M059J (cell line): ENCODE results near the gene TAF15. TPM values are rescaled to one million over a fixed set of nuclear protein-coding genes. Genes with fewer than 3 reads are reported as not detected.
A peak's percentile ranks its signal among the peaks of the same experiment; 100 is the strongest.

Source experiments
- DNase-seq: peaks from one replicate; pipeline ENCODE4 v3.0.0-alpha.2; 2012; ENCODE audit warnings: low read depth
- total RNA-seq: library from RNA; depleted of rRNA; stranded (reverse); fragments of >200 nt; shearing (Covaris generic); gene quantifications from 2 replicates; pipeline ENCODE4 v1.2.3, GENCODE V29; 2014; rRNA removed

The TAF15 gene
- 11.3 and 21.0 TPM in 2 replicates for total RNA-seq

DNA sequence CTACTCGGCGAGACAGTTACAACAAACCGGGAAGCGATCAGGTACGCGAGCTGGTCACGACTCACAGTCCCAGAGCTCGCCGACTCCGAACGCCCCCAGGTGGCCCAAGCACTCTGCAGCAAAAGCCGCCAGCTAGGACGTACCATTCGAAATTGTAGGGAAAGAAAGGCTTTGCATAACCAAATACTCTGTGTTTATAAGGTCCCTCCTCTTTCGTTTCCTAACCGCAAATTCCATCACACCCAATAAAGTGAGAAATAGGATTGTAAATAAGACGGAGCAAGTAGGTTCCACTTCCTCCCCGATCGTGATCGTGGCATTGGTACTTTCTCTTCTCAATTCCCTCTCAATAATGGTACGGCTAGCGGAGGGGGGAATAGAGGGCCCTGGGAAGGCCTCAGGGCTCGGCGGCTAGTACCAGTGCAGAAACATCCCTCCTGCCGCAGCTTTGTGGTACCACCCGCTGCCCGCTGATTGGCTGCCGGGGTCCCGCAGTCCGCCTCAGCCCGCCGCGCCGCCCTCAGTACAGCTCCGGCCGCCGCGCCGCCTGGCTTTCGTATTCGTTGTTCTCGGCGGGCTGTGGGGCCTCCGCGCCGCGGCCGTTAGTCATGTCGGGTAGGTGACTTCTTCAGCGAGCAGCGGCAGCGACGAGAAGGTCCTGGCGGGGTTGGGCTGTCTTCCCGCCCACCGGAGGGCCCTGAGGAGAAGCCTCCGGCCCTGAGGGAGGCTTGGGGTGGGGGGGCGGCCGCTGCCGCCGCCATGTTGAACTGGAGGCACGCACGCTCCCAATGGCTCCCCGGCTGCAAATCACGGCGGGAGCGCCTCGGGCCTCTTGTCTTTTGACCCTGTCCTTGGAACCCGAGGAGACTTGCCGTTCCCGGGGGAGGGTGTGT lies at the start of gene TAF15:
TSS of gene TAF15 (plus strand) at position 523 of the 893 bp plus-strand sequence. CDS start at position 609, 86 bp downstream.
- DNase-seq: peak; percentile 98

DNA sequence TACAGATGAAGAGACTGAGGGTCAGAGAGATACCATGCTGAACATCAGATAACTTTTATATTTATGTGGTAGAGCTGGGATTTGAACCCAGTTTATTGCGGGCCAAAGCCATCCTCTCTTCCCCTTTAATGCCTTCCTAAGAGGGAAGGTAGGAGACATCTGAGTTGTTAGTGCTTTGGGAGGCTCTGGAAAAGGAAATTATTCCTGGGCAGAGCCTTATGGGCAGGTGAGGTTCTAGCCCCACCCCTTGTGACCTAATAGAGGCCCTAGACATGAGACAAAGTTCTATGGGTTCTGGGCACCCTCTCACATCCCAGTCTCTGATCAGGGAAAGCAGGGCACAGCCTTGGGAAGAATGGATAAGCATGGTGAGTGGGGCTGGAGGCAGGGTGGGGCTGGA lies 48.7 kb upstream of the TAF15 start, which contains the start of gene C17orf50:
TSS of gene C17orf50 (plus strand) at position 301 of the 400 bp plus-strand sequence. CDS start at position 356, 55 bp downstream.
- no peak for DNase-seq

DNA sequence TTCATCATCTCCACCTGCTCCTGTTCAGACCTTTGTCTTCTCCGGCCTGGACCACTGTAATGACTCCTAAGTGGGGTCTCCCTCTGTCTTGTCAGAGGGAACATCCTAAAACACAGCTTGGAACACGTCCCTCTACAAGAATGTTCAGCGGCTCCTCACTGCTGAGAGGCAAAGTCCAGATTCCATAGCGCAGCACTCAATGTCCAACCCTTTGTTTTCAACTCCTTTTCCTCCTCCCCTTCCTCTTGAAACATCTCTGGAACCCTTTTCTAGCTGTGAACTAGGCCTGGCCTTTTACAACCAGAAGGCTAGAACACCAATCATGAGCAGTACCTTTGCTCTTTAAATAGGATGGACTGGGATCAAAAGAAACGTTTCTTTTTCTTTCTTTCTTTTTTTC lies 47.7 kb upstream of the TAF15 start:
- DNase-seq: no peak

DNA sequence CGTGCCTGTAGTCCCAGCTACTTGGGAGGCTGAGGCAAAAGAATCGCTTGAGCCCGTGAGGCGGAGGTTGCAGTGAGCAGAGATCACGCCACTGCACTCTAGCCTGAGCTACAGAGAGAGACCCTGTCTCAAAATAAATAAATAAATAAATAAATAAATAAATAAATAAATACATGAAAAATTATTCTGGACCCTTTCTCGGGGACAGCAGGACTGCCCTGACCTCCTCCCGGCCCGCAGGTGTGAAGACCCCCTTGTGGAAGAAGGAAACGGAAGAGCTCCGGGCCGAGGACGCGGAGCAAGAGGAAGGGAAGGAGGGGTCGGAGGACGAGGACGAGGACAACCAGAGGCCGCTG lies 45.5 kb upstream of the TAF15 start:
- DNase-seq: no peak

DNA sequence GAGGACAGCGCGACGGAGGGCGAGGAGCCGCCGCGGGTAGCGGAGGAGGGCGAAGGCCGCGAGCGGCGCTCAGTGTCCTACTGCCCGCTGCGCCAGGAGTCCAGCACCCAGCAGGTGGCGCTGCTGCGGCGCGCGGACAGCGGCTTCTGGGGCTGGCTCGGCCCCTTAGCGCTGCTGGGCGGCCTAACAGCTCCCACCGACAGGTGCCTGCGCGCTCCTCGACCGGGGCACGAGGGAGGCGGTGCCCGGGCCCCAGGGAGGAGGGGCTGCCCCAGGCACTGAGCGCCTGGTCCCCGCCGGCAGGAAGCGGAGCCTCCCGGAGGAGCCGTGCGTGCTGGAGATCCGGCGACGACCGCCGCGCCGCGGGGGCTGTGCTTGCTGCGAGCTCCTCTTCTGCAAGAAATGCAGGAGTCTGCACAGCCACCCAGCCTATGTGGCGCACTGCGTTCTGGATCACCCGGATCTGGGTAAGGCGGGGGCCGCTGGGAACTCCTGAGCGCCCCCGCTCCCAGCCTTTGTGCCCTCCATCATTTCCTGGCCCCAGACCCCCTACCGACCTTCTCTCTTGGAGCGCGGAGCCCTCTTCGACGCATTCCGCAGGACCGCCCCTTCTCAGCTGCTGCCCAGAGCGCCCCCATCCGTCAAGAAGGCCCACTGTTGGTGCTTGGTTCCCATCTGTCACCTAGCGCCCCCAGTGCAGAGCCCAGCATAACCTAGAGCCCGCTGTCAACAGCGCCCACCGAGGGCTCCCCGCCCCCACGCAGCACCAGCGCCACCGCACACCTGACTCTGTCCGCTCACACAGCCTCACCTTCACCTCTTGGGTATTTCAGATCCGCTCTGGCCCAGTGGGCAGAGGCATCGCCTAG lies 44.9 kb upstream of the TAF15 start:
- DNase-seq: peak; percentile 79

DNA sequence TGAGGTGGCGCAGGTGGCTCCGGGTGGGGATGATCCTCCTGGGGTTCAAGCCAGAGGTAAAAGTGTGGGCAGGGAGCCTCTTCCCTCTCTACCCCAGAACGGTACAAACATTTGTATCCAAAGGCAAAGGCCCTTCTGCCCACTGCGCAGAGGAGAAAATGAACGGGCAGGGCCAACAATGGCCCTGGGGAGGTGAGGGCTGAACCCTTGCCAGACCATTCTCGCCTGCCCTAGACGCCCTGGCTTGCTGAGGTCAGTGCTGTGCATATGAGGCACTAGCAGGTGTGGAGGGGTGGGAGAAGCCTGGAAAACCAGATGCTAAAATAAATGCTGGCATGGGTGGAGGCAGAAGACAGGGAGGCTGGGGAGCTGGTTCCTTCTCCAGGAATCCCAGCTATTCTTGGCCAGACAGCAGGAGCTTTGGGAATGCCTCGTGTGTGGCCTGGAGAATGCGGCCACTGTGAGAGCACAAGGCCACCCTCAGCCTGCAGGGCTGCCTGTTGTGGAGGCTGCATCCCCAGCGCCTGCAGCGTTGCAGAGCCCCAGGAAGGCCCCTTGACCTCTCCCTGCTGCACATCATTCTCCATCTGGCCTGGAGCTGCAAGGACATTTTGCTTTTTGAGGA lies 44.1 kb upstream of the TAF15 start:
- no peak for DNase-seq

DNA sequence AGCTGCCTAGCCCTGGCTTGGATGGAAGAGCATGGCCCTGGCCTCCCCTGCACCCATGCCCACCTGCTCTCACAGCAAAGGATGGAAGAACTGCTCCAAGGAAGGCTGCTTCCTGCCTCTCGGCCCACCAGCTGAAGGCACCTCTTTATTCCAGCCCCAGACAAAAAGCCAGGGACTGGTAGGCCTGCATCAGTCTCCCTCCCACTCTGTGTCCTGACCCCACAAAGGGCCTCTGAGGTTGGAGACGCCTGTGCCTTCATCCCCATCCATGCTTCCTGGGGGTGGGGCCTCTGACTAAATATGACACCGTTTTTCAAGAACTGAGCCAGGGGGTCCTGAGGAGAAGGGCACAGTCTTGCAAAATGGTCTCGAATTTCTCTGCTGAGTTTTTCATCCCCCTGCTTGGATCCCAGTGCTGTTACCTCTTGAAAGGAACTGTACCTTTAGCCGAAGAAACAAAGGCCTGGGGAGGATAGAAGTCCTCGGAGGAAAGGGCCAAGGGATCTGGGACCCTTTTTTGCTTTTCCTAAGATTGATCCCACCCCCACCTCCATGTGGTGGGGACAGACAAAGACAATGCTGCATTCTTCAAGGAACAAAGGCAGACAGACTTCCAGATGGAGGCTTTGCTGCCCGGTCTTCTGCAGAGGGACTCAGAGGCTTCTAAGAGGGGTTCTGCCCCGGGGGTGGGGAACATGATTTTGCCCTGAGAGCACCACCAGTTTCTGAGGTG lies 43.4 kb upstream of the TAF15 start:
- no peak for DNase-seq

DNA sequence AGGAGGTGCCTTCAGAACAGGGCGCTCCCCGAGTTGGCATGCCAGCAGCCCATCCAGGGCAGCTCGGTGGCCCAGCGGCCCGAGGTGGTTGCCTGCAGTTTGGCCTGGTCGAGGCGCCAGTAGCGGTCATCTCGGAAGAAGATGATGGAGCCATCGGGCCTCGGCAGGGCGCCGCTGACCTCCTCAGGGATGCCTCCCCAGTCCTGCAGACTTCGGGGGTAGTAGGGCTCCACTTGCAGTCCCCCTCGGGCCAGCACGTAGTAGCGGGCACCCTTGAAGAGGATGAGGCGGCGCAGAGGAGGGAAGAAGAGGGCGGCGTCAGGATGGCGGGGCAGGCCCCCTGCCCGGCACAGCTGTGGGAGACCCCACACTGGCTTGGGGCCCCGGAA lies 42.8 kb upstream of the TAF15 start:
- DNase-seq: no peak

DNA sequence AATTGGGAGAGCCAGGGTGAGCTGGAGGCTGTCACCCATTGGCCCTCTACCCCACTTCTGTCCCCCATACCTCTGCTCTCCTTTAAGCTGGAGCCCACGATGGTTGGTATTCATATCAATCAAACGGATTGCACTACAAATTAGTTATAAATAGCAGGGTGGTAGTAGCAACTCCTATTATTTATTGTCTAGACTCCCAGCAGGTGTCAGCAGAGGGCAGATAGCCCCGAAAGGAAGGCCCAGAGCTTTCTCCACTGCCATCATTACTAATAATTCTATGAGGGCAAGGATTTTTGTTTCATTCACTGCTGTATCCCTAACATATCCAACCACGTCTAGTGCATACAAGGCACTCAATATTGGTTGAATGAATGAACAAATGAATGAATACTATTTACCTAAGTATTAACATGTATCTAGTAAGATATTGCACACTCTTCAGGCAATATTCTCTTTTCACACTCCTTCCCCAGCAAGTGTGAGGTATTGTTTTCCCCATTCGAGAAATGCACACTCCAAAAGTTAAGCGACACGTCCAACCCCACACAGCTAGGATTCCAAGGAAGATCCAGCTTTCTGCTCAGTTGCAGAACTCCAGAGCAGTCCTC lies 42.3 kb upstream of the TAF15 start:
- peak; percentile 54 for DNase-seq

DNA sequence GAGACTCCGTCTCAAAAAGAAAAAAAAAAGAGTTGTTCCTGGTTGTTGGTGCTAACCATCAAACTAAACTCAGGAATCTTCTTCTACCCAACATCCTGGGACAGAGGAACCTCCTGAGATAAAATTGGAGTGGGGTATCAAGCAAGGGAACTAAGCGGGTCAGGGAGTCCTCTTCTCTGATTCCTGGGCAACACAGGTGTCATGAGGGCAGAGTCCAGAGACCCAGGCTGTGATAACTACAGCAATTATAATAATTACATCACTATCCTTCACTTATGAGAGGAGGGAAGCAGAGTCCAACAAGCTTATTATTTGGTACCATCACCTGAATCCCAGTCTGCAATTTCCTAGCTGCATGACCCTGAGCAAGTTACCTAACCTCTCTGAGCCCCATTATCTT lies 40.5 kb upstream of the TAF15 start:
- no peak for DNase-seq

DNA sequence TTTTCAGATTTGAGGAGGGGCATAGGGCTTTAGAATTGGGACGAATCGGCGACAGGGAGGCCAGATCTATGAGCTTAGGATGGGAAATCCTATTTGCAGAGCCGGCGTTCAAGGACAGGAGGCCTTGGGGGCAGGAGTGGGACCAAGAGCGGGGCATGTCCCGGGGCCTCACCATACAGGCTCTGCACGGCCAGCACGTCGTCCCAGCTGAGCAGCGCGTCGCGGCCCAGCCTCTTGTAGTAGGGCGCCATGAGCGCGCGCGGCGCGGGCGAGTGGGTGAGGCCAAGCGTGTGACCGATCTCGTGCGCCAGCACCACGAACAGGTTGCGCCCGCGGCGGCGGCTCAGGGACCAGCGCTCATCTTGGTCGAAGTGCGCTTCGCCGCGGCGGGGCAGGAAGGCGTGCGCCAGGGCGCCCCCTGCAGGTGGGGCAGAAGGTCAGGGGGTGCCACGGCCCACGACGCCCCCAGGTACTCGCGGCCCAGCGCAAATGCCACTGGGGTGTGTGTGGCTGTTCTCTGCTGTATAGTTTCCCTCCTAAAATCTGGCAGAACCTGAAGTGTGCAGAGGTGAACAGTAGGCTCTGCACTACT lies 39.3 kb upstream of the TAF15 start:
- DNase-seq: no peak

DNA sequence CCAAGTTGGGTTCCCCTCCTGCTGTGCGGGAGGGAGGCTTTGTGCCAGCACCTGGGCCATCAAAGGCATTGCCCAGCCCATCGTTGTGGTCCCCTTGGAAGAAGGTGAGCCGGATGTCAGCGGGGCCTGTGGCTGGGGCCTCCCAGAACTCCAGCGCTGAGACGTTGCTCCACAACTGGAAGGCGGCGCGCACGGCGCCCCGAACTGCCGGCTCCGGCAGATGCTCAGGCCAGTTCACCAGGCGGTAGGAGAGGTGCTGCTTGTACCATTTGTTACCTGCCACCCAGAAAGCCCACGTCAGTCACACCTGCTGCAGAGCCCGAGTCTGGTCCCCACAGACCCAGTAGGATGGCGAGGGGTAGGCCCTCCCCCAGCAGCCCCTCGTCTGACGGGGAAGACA lies 36.2 kb upstream of the TAF15 start:
- DNase-seq: no peak

DNA sequence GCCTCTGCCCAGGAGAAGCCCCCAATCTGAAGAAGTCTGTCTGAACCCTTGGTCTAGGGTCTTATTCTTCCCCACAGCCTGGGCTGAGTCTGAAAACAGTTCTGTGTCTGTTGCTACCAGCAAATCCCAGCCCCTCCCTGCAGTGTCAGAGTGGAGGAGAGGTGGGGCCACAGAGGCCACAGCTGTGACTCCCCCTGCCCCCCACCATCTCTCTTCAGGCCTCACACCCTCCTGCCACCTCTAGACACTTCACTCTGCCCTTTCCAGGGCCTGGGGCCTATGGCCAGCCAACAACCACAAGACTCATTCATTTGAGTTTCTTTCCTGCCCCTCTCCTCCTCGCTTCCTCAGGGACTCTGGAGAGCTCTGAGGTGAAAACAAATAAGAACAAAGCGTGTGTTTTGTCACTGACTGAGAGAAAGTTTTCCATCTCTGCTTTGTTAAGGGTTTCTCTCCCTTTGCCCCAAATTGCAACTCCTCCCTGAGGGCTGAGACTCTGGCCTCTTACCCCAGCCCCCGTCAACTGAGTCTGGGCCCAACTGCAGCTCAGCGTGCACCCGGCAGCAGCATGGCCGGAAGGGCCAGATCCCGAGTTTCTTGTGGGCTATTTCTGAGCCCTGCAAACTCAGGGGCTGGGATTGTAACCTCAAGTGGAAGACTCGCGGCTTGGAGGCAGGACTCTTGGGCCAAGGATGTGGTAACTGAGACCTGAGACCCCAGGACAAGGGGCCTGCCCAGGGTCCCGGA lies 35.4 kb upstream of the TAF15 start:
- no peak for DNase-seq

DNA sequence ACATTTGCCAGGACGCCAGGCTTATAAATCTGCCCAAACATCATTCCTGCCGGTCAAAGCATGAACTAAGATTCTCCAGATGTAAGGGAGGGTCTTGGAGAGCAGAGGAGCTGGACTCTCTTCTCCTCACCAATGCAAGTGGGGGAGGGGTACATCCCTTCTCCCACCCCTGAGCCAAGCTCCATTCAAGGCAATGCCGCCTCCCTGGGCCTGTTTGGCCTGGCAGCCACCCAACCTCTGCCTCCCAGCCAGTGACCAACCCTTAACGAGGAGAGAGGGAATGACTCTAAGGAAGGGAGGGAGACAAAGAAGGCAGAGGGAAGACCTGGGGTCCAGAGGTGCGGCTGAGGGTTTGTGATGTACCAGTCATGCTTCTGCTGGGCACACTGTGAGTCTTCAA lies 34.8 kb upstream of the TAF15 start:
- DNase-seq: peak; percentile 66

DNA sequence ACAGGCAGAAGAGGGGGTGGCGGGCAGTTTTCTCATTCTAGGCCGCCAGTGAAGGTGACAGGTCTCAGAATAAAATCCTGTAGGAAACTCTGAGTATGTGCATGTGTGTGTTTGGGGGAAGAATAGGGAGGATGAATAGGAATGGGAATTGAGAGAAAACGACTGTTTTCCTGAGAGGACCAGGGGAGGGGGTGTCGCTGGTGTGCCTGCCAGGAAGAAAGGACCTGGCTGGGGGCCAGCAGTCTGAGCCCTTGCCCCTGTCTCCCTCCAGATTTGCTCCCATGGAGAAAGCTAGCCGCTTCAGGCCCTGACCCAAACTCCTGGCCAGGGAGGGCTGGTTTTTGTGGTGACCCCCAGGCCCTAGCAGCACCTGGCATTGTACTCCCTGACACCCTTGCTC lies 34.2 kb upstream of the TAF15 start:
- DNase-seq: no peak

DNA sequence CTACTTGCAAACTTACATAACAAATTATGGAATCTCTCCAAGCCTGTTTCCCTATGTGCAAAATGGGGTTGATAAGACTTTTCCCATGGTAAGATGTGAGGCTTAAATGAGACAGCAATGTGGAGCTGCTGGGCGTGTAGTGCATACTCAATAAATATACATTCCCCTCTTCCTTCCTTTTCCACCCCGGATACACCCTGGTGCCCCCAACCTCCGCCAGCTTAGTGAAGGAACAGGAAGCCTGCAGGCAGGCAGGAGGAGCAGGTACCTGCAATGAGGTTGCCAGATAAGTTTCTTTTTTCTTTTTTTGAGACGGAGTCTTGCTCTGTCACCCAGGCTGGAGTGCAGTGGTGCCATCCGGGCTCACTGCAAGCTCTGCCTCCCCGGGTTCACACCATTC lies 33.7 kb upstream of the TAF15 start:
- no peak for DNase-seq

DNA sequence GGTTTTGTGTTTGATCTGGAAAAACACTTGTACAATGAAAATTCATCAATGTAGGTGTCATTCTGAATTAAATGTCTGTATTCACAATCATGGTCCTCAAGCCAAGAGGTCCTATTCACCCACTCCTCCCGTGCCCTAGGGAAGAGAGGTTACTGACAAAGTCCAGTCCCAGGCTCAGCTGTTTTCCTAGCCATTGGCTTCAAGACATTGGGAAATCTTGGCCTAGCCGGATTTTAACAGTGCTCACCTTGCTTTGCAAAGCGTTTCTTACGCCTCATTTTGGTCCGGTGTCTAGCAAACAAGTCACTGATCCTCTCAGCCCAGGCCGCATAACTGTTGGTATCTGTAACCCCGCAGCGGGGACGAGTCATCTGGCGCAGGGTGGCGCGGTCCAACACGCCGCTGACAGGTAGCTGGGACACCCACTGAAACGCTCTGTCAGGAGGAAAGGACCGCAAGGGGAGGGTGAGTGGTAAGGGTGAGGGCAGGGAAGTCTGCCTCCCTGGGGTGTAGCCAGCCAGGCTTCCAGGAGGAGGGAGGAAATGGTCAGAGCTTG lies 30.6 kb upstream of the TAF15 start:
- no peak for DNase-seq

DNA sequence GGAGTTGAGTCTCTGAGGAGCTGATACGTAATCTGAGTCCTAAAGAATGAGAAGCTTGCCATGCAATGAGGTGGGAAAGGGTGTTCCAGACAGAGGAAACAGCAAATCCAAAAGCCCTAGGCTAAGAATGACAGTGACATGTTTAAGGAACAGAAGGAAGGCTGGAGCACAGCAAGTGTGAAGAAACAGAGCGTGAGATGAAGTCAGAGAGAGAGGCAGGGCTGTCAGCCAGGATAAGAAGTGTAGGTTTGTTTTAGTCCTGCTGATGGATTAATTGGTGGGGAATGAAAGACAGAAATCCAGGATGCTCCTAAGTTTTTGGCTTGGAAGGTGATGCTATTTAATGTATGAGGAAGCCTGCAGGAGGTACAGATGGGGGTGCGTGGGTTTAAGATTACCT lies 28.3 kb upstream of the TAF15 start:
- DNase-seq: no peak

DNA sequence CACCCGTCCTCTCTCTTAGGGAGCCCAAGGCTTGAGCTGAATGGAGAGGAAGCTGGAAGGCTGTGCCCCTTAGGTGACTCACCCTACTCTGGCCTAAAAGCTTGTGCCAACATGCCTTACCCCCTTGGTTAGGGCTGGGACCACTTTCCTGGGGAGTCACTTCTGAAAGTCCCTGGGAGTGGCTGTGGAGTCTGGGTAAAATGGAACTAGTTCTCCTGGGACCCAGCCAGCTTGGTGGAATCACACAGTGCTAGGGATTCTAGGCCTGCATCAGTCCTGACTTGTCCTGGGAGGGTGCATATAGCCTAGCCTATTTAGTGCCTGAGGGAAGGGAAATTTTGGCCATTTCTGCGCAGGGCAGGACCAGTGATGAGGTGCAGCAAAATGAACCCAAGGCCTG lies 24.4 kb upstream of the TAF15 start:
- DNase-seq: peak; percentile 51
